Stimulated activated CD8-positive, alpha-beta memory T cell treated with anti-CD3 and anti-CD28 coated beads, Interleukin-15, amount 100 ng/mL, for 24 hours (primary cell): ENCODE data around the gene CCAR1.
"Not testable (repeated sequence)": the region's sequence is repeated elsewhere in the genome, so short reads cannot be mapped to it uniquely, and the experiment has no call there.

ENCODE experiments used
- DNase-seq: peaks from one replicate; pipeline ENCODE4 v3.0.0-alpha.2; 2020; ENCODE audit warnings: low read depth

CCAR1 gene

GRCh38 chr10:68720793-68721672 is at the start of gene CCAR1:
Gene CCAR1, plus strand, starts transcription at chr10:68721239. Its CDS starts 1,266 bp downstream, at chr10:68722505.
- DNase-seq, result peak; percentile 89

GRCh38 chr10:68684413-68684812 is 36.6 kb upstream of the CCAR1 start:
- no peak for DNase-seq

- DNase-seq, result no peak
Observed at GRCh38 chr10:68696018-68696417, 25.0 kb upstream of the CCAR1 start.

GRCh38 chr10:68697106-68697505 is 23.9 kb upstream of the CCAR1 start:
- DNase-seq, result no peak

- no peak for DNase-seq
Observed at GRCh38 chr10:68700197-68700596, 20.8 kb upstream of the CCAR1 start.

GRCh38 chr10:68705548-68705947 is 15.5 kb upstream of the CCAR1 start:
- DNase-seq, result no peak

- DNase-seq, result not testable (repeated sequence)
Observed at GRCh38 chr10:68708987-68709386, 12.1 kb upstream of the CCAR1 start.

- DNase-seq, result not testable (repeated sequence)
Observed at GRCh38 chr10:68713065-68713464, 8.0 kb upstream of the CCAR1 start.

- DNase-seq, result no peak
Observed at GRCh38 chr10:68717435-68717834, 3.6 kb upstream of the CCAR1 start.

- no peak for DNase-seq
Observed at GRCh38 chr10:68721673-68722335, 765 bp downstream of the CCAR1 start.

GRCh38 chr10:68725016-68725415 is 4.0 kb downstream of the CCAR1 start:
- no peak for DNase-seq

GRCh38 chr10:68727146-68727545 is 6.1 kb downstream of the CCAR1 start:
- no peak for DNase-seq

GRCh38 chr10:68732651-68733050 is 11.6 kb downstream of the CCAR1 start:
- DNase-seq, result no peak

- DNase-seq, result no peak
Observed at GRCh38 chr10:68734349-68734748, 13.3 kb downstream of the CCAR1 start.

GRCh38 chr10:68735119-68735518 is 14.1 kb downstream of the CCAR1 start:
- no peak for DNase-seq

- not testable (repeated sequence) for DNase-seq
Observed at GRCh38 chr10:68735739-68736138, 14.7 kb downstream of the CCAR1 start.

GRCh38 chr10:68740676-68741075 is 19.6 kb downstream of the CCAR1 start:
- DNase-seq, result not testable (repeated sequence)

- DNase-seq, result no peak
Observed at GRCh38 chr10:68742397-68742796, 21.4 kb downstream of the CCAR1 start.

- no peak for DNase-seq
Observed at GRCh38 chr10:68752711-68753350, 31.8 kb downstream of the CCAR1 start.

- DNase-seq, result no peak
Observed at GRCh38 chr10:68756246-68756645, 35.2 kb downstream of the CCAR1 start.

GRCh38 chr10:68756766-68757165 is 35.7 kb downstream of the CCAR1 start:
- DNase-seq, result no peak

GRCh38 chr10:68759223-68759863 is 38.3 kb downstream of the CCAR1 start:
- no peak for DNase-seq
